ENCODE data around the gene SLC25A21.
A peak's percentile ranks its signal among the peaks of the same experiment; 100 is the strongest.
"Not testable (repeated sequence)": the region's sequence is repeated elsewhere in the genome, so short reads cannot be mapped to it uniquely, and the experiment has no call there.

Gene SLC25A21

DNA sequence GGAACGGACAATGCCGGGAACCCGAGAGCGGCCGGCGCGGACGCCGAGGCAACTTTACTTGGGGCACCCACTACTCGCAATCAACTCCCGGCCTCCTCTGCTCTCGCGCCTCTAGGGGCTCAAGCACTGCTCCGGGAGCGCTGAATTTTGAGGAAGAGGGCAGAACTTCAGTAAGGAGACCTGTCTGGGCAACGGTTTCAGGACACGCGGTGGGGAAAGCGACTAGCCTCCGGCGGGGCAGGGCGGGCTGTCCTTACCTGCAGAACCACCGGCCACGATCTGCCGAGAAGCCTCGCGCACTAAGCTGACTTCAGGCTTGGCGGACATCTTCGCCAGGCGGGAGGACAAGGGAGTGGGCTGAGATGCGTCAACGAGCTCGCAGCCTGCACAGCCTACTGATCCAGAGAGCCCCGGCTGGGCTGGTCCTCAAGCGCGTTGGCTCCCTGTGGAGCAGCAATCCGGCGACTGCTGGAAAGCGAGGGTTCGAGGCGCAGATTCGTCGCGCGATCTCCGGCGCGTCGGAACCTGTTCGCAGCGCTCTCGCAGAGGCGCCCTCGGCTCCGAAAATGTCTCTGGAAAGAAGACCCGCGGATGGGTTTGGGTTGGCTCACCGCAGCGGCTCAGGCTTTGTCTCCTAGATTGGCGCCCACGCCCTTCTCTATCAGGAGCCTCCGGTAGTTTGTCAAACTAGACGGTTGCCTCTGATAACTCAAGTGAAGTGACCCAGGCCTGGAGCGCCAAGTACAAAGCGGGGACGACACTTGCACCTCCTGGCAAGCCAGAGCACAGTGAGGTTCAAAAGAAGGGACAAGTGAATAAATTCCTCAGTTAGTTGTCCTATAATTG lies at the start of gene SLC25A21:
TSS of gene SLC25A21 (minus strand) at position 583 of the 846 bp plus-strand sequence.
- peak; percentile 84 for DNase-seq

DNA sequence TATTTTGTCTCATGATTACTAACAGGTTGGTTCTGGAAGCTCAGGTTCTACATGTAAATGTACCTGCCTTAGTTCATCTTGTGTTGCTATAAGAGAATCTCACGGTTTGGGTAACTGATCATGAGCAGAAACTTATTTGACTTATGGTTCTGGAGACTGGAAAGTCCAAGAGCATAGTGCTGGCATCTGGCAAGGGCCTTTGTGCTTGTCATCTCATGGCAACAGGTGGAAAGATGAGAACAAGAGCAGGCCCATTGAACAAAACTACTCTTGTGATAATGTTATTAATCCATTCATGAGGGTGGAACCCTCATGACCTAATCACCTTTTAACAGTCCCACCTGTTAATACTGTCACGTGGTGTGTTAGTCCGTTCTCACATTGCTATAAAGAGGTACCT lies 48.7 kb upstream of the SLC25A21 start:
- DNase-seq: no peak

DNA sequence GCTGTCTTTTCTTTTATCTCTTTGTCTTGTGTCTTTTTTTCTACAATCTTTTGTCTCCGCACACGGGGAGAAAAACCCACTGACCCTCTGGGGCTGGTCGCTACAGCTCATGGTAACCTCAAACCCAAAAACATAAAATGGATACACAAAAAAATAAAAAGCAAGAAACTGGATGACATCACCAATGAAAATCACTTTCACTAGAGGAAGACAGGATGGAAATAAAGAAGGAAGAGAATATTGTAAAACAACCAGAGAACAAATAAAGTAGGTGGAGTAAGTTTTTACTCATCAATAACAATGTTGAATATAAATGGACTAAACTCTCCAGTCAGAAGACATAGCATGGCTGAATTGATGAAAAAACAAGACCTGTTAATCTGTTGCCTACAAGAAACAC lies 42.9 kb upstream of the SLC25A21 start:
- no peak for DNase-seq

DNA sequence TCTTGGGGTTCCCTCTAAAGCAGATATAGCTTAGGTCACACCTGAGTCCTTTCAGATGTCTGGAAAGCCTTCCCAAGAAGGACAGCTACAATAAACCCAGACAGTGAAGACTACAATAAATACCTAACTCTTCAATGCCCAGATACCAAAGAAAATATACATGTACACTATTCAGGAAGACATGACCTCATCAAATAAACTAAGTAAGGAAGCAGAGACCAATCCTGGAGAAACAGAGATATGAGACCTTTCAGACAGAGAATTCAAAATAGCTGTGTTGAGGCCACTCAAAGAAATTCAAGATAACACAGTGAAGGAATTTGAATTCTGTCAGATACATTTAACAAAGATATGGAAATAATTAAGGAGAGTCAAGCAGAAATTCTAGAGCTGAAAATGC lies 40.6 kb upstream of the SLC25A21 start:
- DNase-seq: no peak

DNA sequence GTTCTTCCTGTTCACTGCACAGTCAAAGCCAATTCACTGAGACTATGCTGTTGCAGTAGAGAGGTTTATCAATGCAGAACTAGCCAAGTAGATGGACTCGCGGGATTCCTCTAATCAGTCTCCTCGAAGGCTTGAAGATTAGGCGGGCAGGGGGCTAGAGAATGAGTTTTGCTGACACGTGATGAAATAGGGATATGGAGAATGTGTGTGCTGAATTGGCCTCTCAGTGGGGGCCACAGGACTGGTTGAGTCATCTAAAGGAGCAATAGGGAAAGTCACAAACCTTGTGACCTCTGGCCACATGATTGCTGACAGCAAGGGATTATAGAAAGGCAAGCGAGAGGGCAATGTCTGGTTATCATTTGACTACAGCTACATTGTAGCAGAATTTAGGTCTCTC lies 38.0 kb upstream of the SLC25A21 start:
- DNase-seq: no peak

DNA sequence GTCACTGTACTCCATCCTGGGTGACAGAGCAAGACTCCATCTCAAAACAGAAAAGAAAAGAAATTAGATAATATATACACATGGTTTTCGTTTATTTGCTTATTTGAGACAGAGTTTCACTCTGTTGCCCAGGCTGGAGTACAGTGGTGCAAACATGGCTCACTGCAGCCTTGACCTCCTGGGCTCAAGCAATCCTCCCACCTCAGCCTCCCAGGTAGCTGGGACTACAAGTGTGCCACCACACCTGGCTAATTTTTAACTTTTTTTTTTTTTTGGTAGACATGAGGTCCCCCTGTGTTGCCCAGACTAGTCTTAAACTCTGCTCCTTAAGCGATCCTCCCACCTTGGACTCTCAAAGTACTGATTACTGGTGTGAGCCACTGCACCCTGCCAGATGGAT lies 37.2 kb upstream of the SLC25A21 start:
- not testable (repeated sequence) for DNase-seq

DNA sequence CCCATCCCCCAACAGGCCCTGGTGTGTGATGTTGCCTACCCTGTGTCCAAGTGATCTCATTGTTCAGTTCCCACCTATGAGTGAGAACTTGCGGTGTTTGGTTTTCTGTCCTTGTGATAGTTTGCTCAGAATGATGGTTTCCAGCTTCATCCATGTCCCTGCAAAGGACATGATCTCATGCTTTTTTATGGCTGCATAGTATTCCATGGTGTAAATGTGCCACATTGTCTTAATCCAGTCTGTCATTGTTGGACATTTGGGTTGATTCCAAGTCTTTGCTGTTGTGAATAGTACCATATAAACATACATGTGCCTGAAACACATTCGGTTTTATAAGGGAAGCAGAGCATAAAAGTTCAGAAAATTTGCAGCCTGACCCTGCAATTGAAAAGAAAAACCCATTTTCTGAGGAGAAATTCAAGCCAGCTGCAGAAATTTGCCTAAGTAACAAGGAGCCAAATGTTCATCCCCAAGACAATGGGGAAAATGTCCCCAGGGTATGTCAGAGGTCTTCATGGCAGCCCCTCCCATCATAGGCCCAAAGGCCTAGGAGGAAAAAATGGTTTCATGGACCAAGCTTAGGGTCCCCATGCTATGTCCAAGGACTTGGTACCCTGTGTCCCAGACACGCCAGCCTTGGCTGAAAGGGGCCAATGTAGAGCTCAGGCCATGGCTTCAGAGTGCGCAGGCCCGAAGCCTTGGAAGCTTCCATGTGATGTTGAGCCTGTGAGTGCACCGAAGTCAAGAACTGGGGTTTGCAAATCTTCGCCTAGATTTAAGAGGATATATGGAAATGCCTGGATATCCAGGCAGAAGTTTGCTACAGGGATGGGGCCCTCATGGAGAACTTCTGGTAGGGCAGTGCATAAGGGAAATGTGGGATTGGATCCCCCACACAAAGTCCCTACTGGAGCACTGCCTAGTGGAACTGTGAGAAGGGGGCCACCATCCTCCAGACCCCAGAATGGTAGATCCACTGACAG lies 33.5 kb upstream of the SLC25A21 start:
- DNase-seq: not testable (repeated sequence)

DNA sequence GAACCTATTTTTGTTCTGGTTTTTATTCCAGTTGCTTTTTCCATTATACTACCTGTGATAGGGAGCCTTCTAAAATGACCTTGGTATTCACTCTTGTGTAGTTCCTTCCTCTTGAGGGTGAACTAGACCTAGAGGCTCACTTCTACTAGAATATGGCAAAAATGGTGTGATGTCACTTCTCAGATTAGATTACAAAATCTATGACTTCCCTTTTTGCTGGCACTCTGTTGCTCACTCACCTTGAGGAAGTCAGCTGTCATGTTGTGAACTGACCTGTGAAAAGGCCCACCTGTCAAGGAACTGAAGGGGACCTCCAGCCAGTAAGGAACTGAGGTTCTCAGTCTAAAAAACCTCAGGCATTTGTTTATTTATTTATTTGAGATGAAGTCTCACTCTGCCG lies 31.0 kb upstream of the SLC25A21 start:
- no peak for DNase-seq

DNA sequence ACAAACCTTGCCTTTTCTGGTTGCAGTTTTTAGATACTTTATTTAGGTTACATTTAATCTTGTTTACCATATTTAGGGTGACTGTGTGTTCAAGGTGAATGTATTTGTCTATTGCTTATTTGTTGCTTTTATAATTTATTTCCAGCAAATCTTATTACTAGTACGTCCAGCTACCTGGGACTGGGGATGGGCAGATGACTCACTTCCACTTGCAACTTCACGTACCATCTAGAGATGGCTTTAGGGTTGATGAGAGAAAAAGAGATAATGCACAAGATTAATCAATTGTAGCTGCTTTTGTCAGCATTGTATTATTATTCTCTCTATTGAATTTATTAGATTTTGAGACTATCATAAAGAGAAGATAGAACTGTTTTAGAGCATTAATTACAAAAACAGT lies 30.4 kb upstream of the SLC25A21 start:
- no peak for DNase-seq

DNA sequence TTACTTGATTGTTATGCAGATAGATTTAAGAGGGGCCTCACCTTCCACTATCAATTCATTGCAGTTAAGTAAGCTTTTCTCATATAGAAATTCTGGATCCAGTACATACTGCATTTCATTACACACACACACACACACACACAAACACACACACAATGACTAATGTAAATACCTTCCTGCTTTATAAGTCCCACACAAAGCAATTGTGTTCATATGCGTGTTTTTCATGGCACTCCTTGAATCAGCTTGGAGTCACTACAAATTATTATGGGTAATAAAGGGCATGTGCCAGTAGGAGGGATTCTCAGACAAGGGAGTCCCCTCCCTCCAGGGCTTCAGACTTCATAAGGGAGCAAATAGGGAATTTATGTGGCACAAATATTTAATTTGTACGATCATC lies 29.9 kb upstream of the SLC25A21 start:
- no peak for DNase-seq

DNA sequence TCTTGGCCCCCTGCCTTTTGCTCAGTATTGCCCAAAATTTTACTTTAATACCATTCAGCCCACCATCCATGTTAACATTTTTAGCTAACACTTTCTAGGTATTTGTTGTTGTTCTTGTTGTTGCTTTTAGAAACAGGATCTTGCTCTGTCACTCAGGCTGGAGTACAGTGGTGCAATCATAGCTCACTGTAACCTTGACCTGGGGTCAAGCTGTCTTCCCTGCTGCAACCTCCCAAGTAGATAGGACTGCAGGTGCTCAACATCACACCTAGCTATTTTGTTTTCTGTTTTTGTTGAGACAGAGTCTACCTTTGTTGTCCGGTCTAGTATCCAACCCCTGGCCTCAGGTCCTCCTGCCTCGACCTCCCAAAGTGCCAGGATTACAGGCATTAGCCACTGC lies 29.3 kb upstream of the SLC25A21 start:
- DNase-seq: no peak

DNA sequence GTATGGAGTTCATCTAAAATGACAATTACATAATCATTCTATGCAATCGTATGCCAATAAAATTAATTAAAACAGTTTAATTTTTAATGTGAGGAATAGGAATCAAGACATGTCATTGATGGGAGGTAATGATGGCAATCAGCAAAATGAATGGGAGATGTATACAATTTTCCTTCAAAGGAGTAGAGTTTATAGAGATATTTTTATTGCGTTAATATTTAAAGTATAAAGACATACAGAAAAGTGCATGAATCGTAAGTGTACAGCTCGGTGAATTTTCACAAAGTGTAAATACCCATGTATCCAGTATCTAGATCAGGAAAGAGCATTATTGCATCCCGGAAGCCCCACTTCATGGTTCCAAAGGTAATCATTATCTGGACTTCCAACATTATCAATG lies 26.5 kb upstream of the SLC25A21 start:
- DNase-seq: no peak

DNA sequence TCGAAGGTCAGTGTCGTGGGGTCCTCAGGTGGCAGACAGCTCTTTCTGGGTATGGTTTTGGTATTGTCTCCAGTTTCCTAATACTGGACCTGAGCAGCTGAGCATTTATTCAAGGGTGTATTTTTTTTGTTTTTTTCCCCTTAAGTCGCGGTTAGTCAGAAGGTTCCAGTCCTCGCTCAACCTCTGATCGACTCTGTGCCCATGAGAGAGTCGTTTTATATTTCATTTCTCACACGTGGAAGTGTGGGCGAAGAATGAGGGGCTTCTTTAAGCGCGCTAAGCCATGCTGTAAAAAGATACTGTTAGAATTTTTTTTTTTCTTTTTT lies 25.8 kb upstream of the SLC25A21 start:
- DNase-seq: no peak

DNA sequence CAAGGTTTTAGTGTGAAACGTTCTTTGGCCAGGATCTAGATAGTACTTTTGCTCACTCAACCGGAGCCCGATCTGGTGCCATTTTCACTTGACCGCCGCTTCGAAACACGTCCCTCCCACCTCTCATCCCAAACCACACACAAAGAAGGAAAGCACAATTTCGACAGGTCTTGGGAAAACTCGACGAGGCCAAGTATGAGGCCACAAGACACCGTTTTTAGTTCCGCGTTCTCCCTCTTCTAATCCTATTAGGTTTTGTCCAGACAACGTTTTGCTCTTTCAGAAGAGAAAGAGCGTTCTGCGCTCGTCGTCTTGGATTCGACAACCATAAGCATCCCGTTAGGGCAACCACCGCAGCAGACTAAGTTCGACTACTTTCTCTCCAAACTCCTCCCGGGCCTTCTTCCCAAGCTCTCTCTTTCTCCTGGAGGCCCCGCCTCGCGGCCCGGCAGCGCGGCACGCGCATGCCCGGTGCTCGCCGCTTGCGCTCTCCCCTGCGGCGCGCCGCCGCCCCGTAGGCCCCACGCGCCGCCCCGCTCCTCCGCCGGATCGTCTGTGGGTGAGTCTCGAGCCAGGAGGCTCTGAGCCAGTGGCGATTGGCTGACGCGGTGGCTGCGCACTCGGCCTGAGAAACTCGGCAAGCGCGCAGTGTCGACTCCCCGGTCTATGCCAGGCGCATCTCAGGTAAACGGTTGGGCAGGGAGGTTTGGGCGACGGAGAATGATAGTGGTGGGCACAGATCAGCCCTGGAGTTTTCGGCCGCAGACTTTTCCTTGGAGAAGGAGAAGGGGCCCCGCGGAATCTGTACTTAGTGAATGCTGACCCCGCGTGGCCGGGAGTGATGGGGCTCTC lies 25.2 kb upstream of the SLC25A21 start, which contains the start of gene MIPOL1:
TSS of gene MIPOL1 (plus strand) at position 517 of the 852 bp plus-strand sequence. CDS start 49,952 bp downstream, outside the sequence.
- peak; percentile 87 for DNase-seq

DNA sequence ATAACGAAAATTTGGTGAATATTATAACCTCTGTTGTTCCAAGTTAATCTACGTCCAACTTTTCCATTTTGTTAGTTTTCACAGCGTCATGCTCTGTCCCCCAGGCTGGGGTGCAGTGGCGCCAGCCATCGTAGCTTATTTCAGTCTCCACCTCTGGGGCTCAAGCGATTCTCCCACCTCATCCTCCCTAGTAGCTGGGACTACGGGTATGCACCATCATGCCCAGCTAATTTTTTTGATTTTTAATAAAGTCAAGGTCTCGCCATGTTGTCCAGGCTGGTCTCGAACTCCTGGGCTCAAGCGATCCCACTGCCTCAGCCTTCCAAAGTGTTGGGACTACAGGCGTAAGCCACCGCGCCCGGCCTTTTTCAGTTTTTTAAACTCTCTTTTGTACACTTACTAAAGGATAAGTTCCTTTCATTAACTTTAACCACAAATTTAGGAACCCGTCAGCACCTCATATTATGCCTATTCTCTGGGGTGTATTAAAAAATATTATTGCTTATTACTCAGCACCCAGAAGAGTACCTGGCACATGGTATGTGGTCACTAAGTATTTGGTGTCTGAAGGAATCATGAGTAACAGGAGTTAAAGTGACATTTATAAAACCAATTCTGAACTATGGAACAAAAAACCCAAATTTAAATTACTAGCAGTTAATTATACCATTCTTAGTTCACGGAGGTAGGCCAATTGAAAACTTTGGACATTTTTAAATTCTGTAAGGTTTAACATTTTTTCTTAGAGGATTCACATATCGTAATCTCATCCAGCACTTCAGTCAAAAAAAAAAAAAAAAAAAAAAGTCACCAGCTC lies 24.4 kb upstream of the SLC25A21 start:
- no peak for DNase-seq

DNA sequence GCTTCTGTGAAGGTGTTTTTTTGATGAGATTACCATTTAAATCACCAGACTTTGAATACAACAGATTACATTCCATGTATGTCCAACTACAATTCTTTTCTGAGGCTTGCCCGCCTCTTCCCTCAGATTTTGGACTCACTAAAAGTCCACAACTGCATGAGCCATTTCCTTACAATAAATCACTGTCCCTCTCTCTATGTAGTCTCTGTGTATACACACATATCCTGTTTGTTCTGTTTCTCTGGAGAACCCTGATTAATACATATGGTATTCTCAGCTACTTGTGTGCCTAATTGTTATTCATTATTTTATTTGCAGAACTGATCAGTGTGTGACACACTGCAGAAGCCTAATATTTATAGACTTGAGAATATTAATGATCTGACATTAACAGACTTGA lies 22.9 kb upstream of the SLC25A21 start:
- DNase-seq: no peak

DNA sequence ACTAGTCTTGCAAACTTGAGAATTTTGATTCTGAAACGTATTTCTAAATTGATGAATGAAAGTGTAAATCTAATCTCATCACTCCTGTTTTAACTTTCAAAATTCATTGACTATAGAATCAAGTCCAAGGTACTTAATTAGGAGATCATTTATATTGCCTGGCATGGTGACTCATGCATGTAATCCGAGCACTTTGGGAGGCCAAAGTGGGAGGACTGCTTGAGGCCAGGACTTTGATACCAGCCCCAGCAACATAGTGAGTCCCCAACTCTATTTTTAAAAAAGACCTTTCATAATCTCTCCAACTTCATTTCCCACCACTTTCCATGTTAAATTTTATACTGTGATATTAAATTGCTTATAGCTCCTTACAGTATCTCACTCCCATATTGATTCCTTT lies 22.3 kb upstream of the SLC25A21 start:
- DNase-seq: no peak

DNA sequence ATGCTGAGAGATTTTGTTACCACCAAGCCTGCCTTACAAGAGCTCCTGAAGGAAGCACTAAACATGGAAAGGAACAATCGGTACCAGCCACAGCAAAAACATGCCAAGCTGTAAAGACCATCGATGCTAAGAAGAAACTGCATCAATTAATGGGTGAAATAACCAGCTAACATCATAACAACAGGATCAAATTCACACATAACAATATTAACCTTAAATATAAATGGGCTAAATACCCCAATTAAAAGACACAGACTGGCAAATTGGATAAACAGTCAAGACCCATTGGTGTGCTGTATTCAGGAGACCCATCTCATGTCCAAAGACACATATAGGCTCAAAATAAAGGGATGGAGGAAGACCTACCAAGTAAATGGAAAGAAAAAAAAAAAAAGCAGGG lies 17.3 kb upstream of the SLC25A21 start:
- DNase-seq: not testable (repeated sequence)

DNA sequence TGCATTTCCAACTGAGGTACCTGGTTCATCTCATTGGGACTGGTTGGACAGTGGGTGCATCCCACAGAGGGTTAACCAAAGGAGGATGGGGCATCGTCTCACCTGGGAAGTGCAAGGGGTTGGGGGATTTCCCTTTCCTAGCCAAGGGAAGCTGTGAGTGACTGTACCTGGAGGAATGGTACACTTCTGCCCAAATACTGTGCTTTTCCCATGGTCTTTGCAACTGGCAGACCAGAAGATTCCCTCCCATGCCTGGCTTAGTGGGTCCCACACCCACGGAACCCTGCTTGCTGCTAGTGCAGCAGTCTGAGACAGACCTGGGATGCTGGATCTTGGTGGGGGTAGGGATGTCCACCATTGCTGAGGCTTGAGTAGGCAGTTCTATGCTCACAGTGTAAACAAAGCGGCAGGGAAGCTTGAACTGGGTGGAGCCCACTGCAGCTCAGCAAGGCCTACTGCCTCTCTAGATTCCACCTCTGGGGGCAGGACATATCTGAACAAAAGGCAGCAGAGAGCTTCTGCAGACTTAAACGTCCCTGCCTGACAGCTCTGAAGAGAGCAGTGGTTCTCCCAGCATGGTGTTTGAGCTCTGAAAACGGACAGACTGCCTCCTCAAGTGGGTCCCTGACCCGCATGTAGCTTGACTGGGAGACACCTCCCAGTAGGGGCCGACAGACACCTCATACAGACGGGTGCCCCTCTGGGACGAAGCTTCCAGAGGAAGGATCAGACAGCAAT lies 15.6 kb upstream of the SLC25A21 start:
- DNase-seq: not testable (repeated sequence)

DNA sequence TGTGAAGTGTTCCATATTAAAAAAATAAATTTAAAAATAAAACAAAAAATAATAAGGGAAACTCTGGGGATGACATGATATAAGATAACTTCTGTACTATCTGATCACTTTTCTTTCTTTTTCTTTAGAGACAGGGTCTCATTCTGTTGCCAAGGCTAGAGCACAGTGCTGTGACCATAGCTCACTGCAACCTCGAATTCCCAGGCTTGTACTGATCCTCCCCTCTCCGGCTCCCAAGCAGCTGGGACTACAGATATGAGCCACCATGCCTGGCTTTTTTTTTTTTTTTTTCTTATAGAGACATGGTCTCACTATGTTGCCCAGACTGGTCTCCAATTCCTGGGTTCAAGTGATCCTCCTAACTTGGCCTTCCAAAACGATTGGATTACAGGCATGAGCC lies 14.9 kb upstream of the SLC25A21 start:
- DNase-seq: no peak

DNA sequence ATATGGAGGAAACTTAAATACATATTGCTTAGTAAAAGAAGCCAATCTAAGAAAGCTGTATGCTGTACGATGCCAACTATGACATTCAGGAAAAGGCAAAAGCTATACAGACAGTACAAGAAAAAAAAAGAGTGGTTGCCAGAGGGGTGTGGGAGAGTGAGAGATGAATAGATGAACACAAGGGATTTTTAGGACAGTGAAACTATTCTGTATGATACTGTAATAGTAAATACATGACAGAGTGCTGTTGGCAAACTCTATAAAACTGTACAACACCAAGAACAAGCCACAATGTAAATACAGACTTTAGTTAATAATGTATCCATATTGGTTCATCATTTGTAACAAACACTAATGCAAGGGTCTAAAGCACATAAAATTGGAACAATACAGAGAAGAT lies 14.5 kb upstream of the SLC25A21 start:
- DNase-seq: no peak
